ENCODE results near the gene ABTB2.

GRCh38 chr11:34284811-34285481 lies 72.9 kb downstream of the ABTB2 start:
- TF ChIP-seq, protein P1, sequence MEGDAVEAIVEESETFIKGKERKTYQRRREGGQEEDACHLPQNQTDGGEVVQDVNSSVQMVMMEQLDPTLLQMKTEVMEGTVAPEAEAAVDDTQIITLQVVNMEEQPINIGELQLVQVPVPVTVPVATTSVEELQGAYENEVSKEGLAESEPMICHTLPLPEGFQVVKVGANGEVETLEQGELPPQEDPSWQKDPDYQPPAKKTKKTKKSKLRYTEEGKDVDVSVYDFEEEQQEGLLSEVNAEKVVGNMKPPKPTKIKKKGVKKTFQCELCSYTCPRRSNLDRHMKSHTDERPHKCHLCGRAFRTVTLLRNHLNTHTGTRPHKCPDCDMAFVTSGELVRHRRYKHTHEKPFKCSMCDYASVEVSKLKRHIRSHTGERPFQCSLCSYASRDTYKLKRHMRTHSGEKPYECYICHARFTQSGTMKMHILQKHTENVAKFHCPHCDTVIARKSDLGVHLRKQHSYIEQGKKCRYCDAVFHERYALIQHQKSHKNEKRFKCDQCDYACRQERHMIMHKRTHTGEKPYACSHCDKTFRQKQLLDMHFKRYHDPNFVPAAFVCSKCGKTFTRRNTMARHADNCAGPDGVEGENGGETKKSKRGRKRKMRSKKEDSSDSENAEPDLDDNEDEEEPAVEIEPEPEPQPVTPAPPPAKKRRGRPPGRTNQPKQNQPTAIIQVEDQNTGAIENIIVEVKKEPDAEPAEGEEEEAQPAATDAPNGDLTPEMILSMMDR (IDR thresholded peaks at IDR 0.05; ENCODE audit: poor library complexity), result no peak
- no peak for TF ChIP-seq EZH2 (IDR thresholded peaks at IDR 0.05; ENCODE audit: borderline replicate concordance)
